IMR-90 (cell line): ENCODE results near the gene MMP27. TPM values are rescaled to one million over a fixed set of nuclear protein-coding genes. Genes with fewer than 3 reads are reported as not detected.
"Not testable (repeated sequence)": the region's sequence is repeated elsewhere in the genome, so short reads cannot be mapped to it uniquely, and the experiment has no call there.

Experiments
- ATAC-seq: fragments of 200-7000 bp; cut with Tn5 transposase; 2 replicates; pipeline ENCODE4 v1.9.1; 2020; ENCODE audit warnings: low read depth, mild to moderate bottlenecking, moderate library complexity
- BruUV-seq: library from RNA; stranded (reverse); fragments of 400-500 nt; replicated peaks from 2 replicates; lab custom pipeline; 2021; lab: Mats Ljungman, UMichigan
- CTCF ChIA-PET: fragments of 300-600 bp; formaldehyde crosslinking; extraction: SDS; loops from one replicate; lab custom pipeline; 2021; ENCODE audit warnings: antibody characterized with exemption; lab: Yijun Ruan, JAX
- POLR2A ChIA-PET: fragments of 300-600 bp; sonication (Branson Sonifier 250); formaldehyde crosslinking; loops from one replicate; lab custom pipeline; 2022; ENCODE audit warnings: antibody characterized with exemption; ENCODE audit not compliant: unreplicated experiment; lab: Charles Lee
- DNase-seq: peaks from one replicate; pipeline ENCODE4 v3.0.0; 2013
- H2AFZ ChIP-seq: replicated peaks from 2 replicates; pipeline ENCODE3; 2013; ENCODE audit warnings: low read length, mild to moderate bottlenecking; ENCODE audit not compliant: poor library complexity
- H2AK5ac ChIP-seq: 2 replicates; pipeline ENCODE4 v1.6.1; 2013; ENCODE audit warnings: low read depth, low read length, inconsistent platforms
- H2AK9ac ChIP-seq: replicated peaks from 2 replicates; pipeline ENCODE3; 2013; ENCODE audit warnings: mild to moderate bottlenecking, low read depth, low read length, moderate library complexity; ENCODE audit not compliant: poor library complexity
- H2BK120ac ChIP-seq: 2 replicates; pipeline ENCODE4 v1.6.1; 2013; ENCODE audit warnings: low read depth, low read length, inconsistent platforms
- H2BK15ac ChIP-seq: 3 replicates; pipeline ENCODE4 v1.6.1; 2013; ENCODE audit warnings: low read depth, low read length, inconsistent platforms
- H2BK20ac ChIP-seq: 2 replicates; pipeline ENCODE4 v1.6.1; 2013; ENCODE audit warnings: low read depth, mild to moderate bottlenecking, inconsistent platforms, low read length, moderate library complexity
- H2BK5ac ChIP-seq: 2 replicates; pipeline ENCODE4 v1.6.1; 2013; ENCODE audit warnings: mild to moderate bottlenecking, low read depth, low read length, inconsistent platforms; ENCODE audit not compliant: poor library complexity, severe bottlenecking
- H3K14ac ChIP-seq: replicated peaks from 2 replicates; pipeline ENCODE4 v1.6.1; 2013; ENCODE audit warnings: low read depth, low read length, inconsistent platforms
- H3K18ac ChIP-seq: 2 replicates; pipeline ENCODE4 v1.6.1; 2013; ENCODE audit warnings: low read depth, low read length, control low read depth
- H3K23ac ChIP-seq: 2 replicates; pipeline ENCODE4 v1.6.1; 2013; ENCODE audit warnings: low read depth, low read length, inconsistent platforms
- H3K27ac ChIP-seq: 2 replicates; pipeline ENCODE4 v1.5.1; 2013; ENCODE audit warnings: mild to moderate bottlenecking, control low read depth, low read length; ENCODE audit not compliant: insufficient read depth
- H3K27me3 ChIP-seq: 2 replicates; pipeline ENCODE4 v1.6.1; 2013; ENCODE audit warnings: low read length; ENCODE audit not compliant: control insufficient read depth, insufficient read depth
- H3K36me3 ChIP-seq: 2 replicates; pipeline ENCODE4 v1.6.1; 2013; ENCODE audit warnings: low read length, mixed read lengths; ENCODE audit not compliant: control insufficient read depth, insufficient read depth
- H3K4ac ChIP-seq: 2 replicates; pipeline ENCODE4 v1.6.1; 2013; ENCODE audit warnings: low read depth, low read length, inconsistent platforms
- H3K4me1 ChIP-seq: 2 replicates; pipeline ENCODE4 v1.6.1; 2013; ENCODE audit warnings: low read length, mixed read lengths; ENCODE audit not compliant: control insufficient read depth, insufficient read depth
- H3K4me2 ChIP-seq: 2 replicates; pipeline ENCODE4 v1.6.1; 2013; ENCODE audit warnings: low read depth, mild to moderate bottlenecking, control low read depth, low read length, moderate library complexity
- H3K4me3 ChIP-seq: 2 replicates; pipeline ENCODE4 v1.5.1; 2013; ENCODE audit warnings: low read depth, mild to moderate bottlenecking, control low read depth, low read length, moderate library complexity; ENCODE audit not compliant: insufficient read depth
- H3K56ac ChIP-seq: 2 replicates; pipeline ENCODE4 v1.6.1; 2013; ENCODE audit warnings: low read length, inconsistent platforms; ENCODE audit not compliant: insufficient read depth; ENCODE audit errors: extremely low read depth
- H3K79me1 ChIP-seq, 2 experiments: 2 replicates each; pipeline ENCODE4 v1.6.1; 2013; ENCODE audit warnings: low read length in 2 of 2, inconsistent platforms in 1 of 2, low read depth in 1 of 2
- H3K9ac ChIP-seq: 2 replicates; pipeline ENCODE4 v1.6.1; 2013; ENCODE audit warnings: low read depth, low read length, control low read depth
- H3K9me1 ChIP-seq: 2 replicates; pipeline ENCODE4 v1.6.1; 2013; ENCODE audit warnings: low read length, inconsistent platforms; ENCODE audit not compliant: insufficient read depth
- H3K9me3 ChIP-seq: 2 replicates; pipeline ENCODE4 v1.6.1; 2013; ENCODE audit warnings: low read length; ENCODE audit not compliant: control insufficient read depth, insufficient read depth
- H4K20me1 ChIP-seq: 2 replicates; pipeline ENCODE4 v1.6.1; 2013; ENCODE audit warnings: low read length, inconsistent platforms; ENCODE audit not compliant: insufficient read depth
- H4K5ac ChIP-seq: 2 replicates; pipeline ENCODE4 v1.6.1; 2013; ENCODE audit warnings: mild to moderate bottlenecking, low read depth, low read length, control low read depth
- H4K8ac ChIP-seq, 2 experiments: 2 replicates each; pipeline ENCODE4 v1.6.1; 2013; ENCODE audit warnings: low read depth in 2 of 2, low read length in 2 of 2, control low read depth in 1 of 2, inconsistent platforms in 1 of 2
- H4K91ac ChIP-seq: 2 replicates; pipeline ENCODE4 v1.6.1; 2013; ENCODE audit warnings: low read depth, low read length, inconsistent platforms; ENCODE audit not compliant: insufficient read depth
- CTCF ChIP-seq: conservative IDR thresholded peaks from 2 replicates; pipeline ENCODE4 v1.5.1; 2012; ENCODE audit warnings: mild to moderate bottlenecking, low read depth, low read length, improper control_type of control experiment
- WGBS, 2 experiments: methylation state at CpG; one replicate each; pipeline versions ENCODE4 v1.1.5 to v1.1.7; 2013; ENCODE audit warnings: missing lambda C conversion rate in 2 of 2; ENCODE audit not compliant: insufficient read length in 1 of 2; ENCODE audit errors: extremely low coverage in 2 of 2; 5-methylcytosine and 5-hydroxymethylcytosine counted together
- dilution Hi-C: fragments of 300-500 bp; cut with HindIII; formaldehyde crosslinking; loops from one replicate; pipeline ENCODE4 v1.14.3; 2018; ENCODE audit warnings: low sequenced_read_pairs; ENCODE audit not compliant: unreplicated experiment
- in situ Hi-C: fragments of 300-500 bp; cut with MboI; formaldehyde crosslinking; loops from 3 replicates; pipeline ENCODE4 v1.14.3; 2019; ENCODE audit warnings: low sequenced_read_pairs, inconsistent platforms, mixed read lengths
- intact Hi-C: fragments of 100-400 bp; cut with micrococcal nuclease; formaldehyde crosslinking; loops from 2 replicates; pipeline ENCODE4 v1.10.0; 2022
- polyA plus RNA-seq, 3 experiments: library from polyadenylated mRNA; depleted of rRNA; stranded (reverse); fragments of >200 nt; gene quantifications; 2 replicates each; pipeline ENCODE4 v1.2.3, GENCODE V29; 2012; ENCODE audit warnings: low replicate concordance in 1 of 3
- total RNA-seq: library from RNA; depleted of rRNA; stranded (reverse); fragments of >200 nt; gene quantifications from 2 replicates; pipeline ENCODE4 v1.2.3, GENCODE V29; 2012

MMP27 gene
- total and polyA plus RNA-seq, 2 of the 4 experiments (the other 2 are of a cell fraction), result not detected

DNA sequence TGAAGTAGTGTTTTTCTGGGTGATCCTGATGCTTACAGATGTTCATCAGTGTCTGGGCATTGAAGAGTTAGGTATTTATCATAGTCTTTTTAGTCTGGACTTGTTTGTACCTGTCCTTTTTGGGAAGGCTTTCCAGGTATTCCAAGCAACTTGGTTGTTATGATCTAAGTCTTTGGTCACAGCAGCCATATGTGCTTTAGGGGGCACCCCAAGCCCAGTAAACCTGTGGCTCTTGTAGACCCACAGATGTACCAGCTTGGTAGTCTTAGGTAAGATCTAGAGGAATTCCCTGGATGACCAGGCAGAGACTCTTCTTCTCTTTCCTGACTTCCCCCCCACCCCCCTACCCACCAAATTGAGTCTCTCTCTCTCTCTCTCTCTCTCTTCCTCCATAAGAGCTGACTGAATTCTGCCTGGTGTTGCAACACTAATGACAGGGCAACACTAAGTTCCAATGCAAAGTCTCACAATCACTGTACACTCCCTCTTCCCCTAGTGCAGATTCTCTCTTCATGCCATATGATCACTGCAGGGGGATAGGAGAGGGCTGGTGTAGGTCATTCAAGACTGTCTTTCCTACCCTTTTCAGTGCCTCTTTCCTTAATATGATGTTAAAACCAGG lies 43.6 kb upstream of the MMP27 start:
- H3K18ac ChIP-seq, result no peak overlapping the region
- H3K9ac ChIP-seq, result no peak overlapping the region
- no peaks in the 10 kb centered on the region for H3K79me1 ChIP-seq
- no peak overlapping the region for H3K14ac ChIP-seq
- H2BK120ac ChIP-seq, result no peak overlapping the region
- H3K36me3 ChIP-seq, result no peaks in the 10 kb centered on the region
- no peaks in the 10 kb centered on the region for H3K4me1 ChIP-seq
- no peak overlapping the region for H4K8ac ChIP-seq
- no TSS peak for BruUV-seq
- peaks cover 19% of the 10 kb centered on the region for H3K27me3 ChIP-seq
- H2BK15ac ChIP-seq, result no peak overlapping the region
- H3K23ac ChIP-seq, result no peak overlapping the region
- H2AK5ac ChIP-seq, result no peak overlapping the region
- ATAC-seq (no peak), DNase-seq (no peak)
- no peak for TF ChIP-seq CTCF
- no peak overlapping the region for H3K27ac ChIP-seq
- H3K4me2 ChIP-seq, result no peak overlapping the region
- no peaks in the 10 kb centered on the region for H3K9me1 ChIP-seq
- H3K9me3 ChIP-seq, result no peaks in the 10 kb centered on the region
- POLR2A ChIA-PET, result no interaction called here
- H3K4ac ChIP-seq, result no peak overlapping the region
- no peak overlapping the region for H3K4me3 ChIP-seq
- H2AFZ ChIP-seq, result no peak overlapping the region
- intact Hi-C loops (no loop called here), in situ Hi-C loops (no loop called here), dilution Hi-C loops (no loop called here)
- CTCF ChIA-PET, result no interaction called here
- no peaks in the 10 kb centered on the region for H4K20me1 ChIP-seq
- no peak overlapping the region for H4K5ac ChIP-seq
- H2BK20ac ChIP-seq, result no peak overlapping the region
- H2BK5ac ChIP-seq, result no peak overlapping the region
- H2AK9ac ChIP-seq, result no peak overlapping the region
- no peak overlapping the region for H4K91ac ChIP-seq
- H3K56ac ChIP-seq, result no peak overlapping the region

DNA sequence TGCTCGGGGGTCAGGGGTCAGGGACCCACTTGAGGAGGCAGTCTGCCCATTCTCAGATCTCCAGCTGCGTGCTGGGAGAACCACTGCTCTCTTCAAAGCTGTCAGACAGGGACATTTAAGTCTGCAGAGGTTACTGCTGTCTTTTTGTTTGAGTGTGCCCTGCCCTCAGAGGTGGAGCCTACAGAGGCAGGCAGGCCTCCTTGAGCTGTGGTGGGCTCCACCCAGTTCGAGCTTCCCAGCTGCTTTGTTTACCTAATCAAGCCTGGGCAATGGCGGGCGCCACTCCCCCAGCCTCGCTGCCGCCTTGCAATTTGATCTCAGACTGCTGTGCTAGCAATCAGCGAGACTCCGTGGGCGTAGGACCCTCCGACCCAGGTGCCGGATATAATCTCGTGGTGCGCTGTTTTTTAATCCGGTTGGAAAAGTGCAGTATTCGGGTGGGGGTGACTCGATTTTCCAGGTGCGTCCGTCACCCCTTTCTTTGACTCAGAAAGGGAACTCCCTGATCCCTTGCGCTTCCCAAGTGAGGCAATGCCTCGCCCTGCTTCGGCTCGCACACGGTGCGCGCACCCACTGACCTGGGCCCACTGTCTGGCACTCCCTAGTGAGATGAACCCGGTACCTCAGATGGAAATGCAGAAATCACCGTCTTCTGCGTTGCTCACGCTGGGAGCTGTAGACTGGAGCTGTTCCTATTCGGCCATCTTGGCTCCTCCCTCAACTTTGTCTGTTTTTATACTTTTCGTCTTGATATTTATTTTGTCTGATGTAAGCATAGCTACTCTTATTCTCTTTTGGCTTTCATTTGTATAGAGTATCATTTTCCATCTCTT lies 41.4 kb upstream of the MMP27 start:
- H4K20me1 ChIP-seq, H3K4me3 ChIP-seq, H4K91ac ChIP-seq, H3K18ac ChIP-seq, H3K4me1 ChIP-seq, ATAC-seq, CTCF ChIA-PET, intact Hi-C loops, H3K27ac ChIP-seq, dilution Hi-C loops, H2AFZ ChIP-seq, POLR2A ChIA-PET, H3K9me3 ChIP-seq, H3K14ac ChIP-seq, H2BK15ac ChIP-seq, H3K9ac ChIP-seq, H2BK120ac ChIP-seq, H4K8ac ChIP-seq, H3K27me3 ChIP-seq, H3K4ac ChIP-seq, in situ Hi-C loops, H2BK20ac ChIP-seq, H3K56ac ChIP-seq, H2AK5ac ChIP-seq, DNase-seq, H3K4me2 ChIP-seq, H2AK9ac ChIP-seq, H3K23ac ChIP-seq, H4K5ac ChIP-seq, H2BK5ac ChIP-seq, H3K79me1 ChIP-seq, H3K36me3 ChIP-seq, H3K9me1 ChIP-seq, BruUV-seq: not testable (repeated sequence)
- WGBS, 2 experiments, result 80% methylated on average over 9 of the region's 32 CpGs; no CpG with 5 or more reads in 1 of the 2 experiments
